EH (cell line): ENCODE data around the gene PPP4C.
"Not testable (repeated sequence)": the region's sequence is repeated elsewhere in the genome, so short reads cannot be mapped to it uniquely, and the experiment has no call there.

ENCODE experiments used
- DNase-seq: peaks from one replicate; pipeline ENCODE4 v3.0.0-alpha.2; 2015; ENCODE audit warnings: low read depth

The PPP4C gene

DNA sequence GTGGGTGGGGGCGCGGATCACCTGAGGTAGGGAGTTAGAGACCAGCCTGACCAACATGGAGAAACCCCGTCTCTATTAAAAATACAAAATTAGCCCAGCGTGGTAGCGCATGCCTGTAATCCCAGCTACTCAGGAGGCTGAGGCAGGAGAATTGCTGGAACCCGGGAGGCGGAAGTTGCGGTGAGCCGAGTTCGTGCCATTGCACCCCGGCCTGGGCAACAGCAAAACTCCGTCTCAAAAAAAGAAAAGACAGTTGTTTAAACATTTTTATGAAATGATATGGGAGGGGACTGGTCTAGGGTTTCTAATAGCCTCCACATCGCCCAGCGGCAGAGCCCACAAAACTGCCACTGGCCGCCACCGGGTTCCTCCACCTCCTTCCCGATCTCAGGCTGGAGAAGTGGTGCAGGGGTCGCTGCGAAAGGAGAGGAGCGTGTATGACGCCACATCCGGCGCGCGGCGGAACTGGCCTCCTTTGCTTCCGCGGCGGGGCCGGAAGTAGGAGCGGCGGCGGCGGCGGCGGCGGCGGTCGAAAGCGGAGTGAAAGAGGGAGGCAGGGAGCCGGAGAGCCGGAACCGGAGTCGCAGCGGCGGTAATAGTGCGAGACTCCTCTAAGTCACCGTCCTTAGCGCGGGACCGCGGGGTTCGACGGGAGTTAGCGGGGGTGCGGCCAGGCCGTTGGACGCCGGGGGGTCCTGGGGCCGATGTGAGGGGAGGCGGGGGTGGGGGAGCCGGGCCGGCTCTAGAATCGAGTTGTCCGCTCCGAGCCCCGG is at the start of gene PPP4C:
TSS of gene PPP4C (plus strand) at position 492 of the 773 bp plus-strand sequence. CDS start 384 bp downstream, outside the sequence.
- peak; percentile 91 for DNase-seq

DNA sequence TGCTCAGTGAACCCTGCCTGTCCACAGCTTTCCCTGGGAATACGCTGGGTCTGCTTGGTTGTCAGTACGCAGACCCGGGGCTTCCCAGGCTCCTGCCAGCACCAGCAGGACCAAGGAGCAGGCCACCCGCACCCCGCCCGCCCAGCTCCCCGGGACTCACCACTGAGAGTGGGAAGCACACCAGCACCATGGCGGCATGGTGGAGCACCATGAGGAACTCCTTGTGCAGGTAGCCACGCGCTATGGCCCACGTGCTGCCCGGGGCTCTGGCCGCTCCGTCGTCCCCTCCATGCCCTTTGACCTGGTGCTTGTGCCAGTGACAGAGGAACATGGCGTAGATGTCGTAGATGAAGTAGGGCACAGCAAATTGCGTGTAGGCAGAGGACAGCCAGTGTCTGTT is 49.3 kb upstream of the PPP4C start:
- DNase-seq: no peak

DNA sequence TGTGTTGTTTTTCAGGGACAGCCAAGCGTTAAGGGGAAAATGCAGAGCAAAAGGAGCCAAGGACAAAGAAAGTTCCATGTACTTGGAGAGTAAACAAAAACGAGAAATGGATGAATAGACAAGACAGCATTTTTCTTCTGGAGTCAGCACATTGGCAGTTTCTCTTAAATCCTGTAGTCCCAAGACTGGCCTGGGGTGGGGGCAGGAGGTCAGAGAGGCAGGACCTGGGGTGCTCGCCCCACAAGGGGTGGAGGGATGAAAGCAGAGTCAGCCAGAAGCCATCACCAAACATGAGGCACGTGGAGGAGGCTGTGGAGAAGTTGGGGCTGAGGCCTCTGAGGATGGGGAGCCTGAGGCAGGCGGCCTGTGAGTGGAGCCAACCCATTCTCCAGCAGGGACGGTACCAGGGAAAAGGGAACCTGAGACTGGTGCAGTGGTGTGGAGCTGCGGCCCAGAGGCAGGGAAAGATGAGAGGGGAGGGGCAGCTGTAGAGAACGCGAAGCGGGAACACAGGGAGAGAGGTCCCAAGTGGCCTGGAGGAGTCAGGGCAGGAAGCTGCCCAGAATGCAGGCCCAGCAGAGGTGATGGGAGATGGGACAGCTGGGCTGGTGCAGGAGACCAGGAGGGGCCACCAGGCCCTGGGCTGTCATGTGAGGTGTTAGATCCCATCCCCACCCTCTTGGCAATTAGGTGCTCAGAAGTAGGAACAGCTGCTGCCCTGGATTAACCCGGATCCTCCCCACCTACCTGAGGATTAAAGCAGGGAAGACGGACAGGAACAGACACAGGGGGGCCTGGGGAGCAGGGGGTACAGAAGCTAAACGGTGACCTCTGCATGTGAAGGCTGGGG is 48.0 kb upstream of the PPP4C start:
- DNase-seq: no peak

DNA sequence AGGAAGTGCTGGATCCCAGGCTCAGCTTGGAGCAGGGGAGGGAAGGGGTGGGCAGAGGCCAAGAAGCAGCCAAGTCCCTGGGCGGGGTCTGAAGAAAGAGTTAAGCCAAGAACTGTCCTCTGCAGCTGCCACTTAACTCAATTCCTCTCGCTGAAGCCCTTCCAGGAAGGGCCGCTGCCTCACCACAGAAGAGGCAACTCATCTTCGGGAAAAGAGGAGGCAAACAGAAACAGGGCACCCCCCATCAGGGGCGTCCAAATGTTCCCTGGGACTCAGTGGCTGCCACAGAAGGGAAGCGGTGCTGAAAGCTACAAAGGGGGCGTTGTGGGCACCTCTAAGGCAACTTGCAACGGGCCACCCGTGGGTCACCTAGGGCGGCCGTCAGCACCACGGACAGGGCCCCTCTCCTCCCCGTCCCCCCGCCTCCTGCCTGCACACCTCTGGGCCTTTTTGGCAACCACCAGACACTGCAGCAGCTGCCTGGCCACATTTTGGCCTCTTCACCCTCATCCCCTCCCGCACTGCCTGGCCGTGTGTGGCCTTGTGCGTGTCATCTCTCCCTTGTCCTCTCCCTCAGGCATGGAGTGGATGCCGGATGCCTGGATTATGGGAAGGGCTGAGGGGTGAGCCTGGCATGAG is 47.2 kb upstream of the PPP4C start:
- DNase-seq: peak; percentile 39

DNA sequence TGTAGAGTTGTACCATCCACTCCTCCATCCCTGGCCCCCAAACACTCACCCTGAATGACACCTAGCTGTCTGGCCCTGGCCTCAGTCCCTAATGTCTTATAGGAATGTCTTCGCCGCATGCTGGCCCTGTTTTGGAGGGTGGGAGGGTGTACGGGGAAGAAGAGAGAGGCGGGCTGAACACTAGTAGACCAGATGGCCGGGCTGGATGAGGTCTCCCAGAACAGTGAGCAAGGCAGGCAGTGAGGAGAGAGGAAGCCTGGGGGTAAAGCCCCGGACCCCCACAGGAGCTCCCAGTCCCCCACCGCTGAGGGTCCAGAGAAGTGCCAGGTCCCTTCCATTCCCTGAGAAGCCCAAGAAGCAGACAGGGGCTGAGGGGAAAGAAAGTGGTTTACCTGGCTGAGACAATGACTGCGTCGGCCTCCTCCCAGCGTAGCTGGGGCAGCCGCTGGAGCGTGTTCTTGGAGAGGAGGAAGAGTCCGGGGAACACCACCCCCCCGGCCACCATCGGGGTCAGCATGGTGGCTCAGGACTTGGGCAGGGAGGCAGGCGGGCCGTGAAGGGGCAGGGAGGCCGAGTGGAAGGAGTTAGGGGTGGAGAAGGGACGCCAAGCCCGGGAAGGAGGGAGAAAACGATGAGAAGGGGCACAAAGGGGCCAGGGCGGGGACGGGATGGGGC is 45.6 kb upstream of the PPP4C start:
- no peak for DNase-seq

DNA sequence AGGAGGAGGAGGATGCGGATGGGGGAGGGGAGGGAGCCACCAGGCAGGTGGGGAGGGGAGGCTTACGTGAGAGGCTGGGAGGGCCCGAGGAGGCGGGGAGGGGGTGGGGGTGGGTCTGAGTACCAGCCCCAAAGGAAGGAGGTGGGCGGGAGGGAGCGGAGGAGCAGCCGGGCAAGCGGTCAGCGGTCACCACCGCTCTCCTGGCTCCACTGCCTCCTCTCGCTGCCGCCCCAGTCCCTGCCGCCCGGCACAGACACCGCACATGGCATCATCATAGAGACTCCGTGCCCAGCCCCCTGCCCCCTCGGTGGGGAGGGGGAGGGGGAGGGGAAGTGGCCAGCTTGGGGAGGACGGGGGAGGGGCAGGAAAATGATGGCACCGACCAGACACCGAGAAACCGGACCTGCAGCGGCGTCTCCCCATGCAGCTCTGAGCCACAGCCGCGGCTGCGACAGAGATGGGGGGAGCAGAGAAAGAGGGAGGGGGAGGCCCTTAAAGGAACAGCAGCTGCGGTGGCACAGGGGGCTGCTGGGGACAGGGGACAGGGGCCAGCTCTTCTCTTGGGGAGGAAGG is 44.9 kb upstream of the PPP4C start, which contains the start of gene TLCD3B:
TSS of gene TLCD3B (minus strand) at position 431 of the 573 bp plus-strand sequence. CDS start 744 bp downstream, outside the sequence.
- DNase-seq: no peak

DNA sequence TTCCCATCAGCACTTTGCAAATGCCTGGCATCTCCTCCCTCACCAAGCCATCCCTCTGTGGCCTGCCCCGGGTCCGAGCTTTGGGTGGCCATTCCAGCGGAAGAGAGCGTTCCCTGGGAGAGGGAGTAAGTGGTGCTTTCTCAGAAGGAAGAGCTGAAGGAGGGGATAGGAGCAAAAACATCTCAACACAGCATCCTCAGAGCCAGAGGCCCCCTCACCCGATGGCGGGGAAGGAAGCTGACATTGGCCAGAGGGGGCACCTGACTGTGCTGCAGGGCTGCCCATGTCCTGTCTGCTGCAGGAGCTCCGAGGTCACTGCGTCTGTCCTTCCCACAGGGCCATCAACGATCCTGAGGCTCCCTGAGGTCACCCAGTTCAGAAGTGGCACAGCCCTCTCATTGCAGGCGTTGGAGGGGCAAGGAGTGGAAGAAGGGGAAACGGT is 44.3 kb upstream of the PPP4C start:
- no peak for DNase-seq

DNA sequence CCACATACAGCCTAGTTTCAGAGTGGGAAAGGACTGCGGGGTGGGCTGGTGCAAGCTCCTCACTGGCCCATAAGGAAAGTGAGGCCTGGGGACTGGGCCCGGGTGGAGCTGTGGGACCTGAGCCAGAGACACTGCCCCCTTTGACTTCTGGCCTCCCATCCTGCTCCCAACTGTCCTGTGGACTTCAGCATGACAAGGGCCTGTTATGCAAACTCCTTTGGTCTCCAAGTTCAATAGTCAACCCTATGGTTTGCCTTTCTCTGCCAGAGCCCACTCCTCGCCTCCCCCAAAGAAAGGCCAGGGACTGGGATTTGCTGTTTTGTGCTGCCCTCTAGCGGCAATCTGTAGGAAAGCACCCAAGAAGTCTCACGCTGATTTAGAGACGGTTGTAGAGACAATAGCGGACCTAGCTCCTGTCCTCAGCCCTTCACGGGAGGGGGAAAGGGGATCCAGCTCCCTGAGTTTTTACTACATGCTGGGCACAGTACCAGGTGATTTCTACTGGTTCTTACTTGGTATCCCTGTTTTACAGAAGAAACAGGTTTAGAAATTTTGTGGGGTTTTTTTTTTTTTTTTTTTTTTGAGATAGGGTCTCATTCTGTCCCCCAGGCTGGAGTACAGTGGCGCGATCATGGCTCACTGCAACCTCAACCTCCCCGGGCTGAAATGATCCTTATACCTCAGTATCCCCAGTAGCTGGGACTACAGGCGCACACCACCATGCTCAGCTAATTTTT is 43.5 kb upstream of the PPP4C start:
- peak; percentile 69 for DNase-seq

DNA sequence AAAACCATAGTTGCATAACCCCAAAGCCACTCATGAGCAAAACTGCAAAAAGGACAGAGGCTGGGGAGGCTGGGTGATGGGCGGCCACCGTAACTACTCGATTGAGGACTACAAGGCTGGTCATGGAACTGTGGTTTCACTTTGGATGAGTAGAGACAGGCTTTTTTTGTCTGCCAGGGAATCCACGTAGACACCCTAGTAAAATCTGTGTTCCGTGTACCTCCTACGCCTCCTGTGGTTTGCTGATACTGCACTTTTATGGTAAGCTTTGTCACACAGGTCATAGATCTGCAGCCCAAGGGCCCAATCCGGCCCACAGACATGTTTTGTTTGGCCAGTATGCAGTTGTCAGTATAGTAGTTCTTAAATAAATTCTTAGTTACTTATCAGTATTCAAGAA is 42.5 kb upstream of the PPP4C start:
- DNase-seq: no peak

DNA sequence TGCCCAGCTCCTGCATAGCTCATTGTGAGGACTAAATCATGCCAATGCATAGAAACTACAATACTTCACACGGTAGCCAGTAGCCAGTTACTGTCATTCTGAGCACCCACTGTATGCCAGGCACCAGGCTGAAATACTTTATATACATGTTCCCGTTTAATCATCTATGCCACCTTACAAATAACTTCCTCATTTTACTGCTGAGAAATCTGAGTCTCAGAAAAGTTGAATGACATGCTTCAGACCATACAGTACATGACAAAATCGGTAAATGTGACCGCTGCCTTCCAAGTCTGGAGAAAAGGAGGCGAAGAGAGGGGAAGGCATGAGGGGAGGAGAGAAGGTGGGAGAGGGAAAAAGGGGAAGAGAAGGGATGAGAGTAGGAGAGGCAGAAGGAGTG is 35.6 kb upstream of the PPP4C start:
- no peak for DNase-seq

DNA sequence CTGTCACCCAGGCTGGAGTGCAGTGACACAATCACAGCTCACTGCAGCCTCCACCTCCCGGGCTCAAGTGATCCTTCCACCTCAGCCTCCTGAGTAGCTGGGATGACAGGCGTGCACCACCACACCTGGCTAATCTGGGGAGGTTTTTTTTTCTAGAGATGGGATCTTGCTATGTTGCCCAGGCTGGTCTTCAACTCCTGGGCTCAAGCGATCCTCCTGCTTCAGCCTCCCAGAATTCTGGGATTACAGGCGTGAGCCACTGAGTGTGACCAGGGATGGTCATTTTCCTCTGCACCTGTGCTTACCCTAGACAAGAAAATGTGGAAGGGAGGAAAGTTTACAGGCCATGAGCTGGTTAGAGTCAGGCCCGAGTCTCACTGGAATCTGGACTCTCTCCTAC is 35.1 kb upstream of the PPP4C start:
- DNase-seq: not testable (repeated sequence)

DNA sequence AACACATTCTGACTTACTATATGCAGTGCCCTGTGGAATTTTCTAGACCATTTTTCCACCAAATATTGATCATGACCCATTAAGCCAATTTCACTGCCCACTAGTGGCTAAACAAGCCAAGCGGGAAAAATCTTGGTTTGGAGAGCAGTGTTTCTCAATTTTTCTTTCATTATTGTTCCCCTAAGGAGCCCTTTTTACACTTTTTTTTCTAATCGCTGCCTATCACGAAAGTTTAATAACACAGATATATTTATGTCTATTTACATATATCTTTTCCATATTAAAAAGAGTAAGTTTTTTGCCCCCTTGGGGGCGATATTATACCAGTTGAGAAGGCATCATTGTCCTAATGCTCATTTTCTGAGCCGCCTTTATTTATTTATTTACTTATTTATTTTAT is 34.0 kb upstream of the PPP4C start:
- peak; percentile 63 for DNase-seq

DNA sequence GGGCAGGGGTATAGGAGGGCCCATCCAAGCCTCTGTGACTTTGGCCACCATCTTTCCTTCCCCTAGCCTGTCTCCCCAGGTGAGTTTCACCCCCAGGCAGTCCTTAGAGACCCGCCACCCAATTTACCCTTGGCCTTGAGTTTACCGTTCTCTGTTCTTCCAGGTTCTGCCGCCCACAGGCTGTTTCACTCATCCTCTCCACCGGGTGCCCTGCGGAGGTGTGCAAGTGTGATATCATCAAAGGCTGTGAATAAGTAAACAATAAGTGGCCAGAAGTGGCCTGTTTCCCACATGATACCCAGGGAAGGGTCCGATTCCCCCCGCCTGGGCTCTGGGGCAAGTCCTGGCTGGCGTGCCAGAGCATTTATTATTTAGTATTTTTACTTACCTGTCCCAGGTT is 29.6 kb upstream of the PPP4C start:
- DNase-seq: no peak

DNA sequence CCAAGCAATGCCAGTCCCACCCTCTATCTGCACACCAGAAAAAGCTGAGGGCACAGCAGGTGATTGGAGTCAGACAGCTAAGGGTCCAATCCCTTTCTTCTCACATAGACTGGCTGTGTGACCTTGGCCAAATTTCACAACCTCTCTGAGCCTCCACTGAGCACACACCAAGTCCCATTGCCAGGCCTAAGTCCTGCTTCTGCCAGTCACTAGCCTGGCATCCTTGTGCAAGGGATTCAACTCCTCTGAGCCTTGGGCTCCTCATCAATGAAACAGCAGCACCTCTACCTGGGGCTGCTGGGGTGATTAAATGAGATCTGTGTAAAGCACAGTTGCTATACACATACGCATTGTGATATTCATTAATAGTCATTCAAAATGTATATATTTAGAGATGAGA is 29.2 kb upstream of the PPP4C start:
- DNase-seq: no peak

DNA sequence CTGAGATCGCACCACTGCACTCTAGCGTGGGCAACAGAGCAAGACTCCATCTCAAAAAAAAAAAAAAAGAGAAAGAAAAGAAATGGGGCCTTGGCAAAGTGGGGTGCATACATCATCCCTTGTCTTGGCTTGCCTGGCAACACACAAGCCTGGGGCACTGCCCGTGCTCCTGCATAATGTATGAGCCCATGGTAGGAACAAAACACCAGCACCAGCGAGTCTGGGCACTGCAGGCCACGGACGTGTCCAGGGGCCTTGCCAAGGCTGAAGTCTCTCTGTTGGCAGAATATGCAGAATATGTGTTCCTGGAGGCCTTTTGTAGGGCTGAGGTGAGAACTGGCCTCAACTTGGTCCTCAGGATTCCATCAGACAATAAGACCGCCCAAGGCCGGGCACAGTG is 25.9 kb upstream of the PPP4C start:
- no peak for DNase-seq

DNA sequence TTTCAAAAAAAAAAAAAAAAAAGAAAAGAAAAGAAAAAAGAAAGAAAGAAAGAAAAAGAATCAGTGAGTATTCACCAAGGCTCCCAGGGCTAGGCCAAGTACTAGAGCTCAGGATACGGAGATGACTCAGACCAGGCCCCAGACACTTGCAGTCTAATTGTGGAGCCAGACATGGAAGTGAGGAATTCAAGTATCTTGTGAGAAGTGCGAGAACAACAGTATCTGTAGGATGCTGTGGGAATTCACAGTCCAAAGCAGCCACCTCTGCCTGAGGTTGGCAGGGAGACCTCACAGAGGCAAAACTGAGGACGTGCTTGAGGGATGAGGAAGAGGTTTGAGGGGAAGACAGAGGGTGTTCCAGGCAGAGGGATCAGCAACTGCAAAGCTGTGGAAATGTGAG is 24.3 kb upstream of the PPP4C start:
- DNase-seq: peak; percentile 86

DNA sequence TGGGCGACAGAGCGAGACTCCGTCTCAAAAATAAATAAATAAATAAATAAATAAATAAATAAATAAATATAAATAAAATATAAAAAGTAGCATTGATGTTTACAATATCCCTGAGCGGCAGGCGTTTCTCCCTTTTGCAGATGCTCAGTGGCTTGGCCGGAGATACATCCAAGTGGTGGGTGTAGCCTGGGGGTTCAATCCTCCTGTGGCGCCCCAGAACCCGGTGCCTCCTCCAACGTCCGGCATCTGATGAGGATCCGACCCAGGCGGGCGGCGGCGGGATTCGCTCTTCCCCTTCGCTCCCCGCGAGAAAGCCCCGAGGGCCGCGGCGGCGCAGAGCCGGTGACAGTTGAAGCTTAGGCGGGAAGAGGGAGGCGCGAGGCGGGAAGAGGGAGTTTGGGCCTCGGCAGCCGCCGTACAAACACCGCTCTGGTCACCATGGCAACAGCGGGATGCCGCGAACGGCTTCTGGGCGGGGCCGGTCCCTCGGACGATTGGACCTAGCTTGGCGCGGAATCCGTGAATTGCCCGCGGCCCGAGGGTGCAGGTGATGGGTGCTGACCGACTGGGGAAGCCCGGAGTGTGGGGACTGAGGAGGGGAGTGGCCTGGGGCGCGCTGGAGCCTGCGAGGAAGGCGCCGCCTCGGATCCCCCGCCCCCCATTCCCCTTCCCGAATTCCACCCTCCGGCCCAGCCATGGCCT is 23.0 kb upstream of the PPP4C start:
- peak; percentile 91 for DNase-seq

DNA sequence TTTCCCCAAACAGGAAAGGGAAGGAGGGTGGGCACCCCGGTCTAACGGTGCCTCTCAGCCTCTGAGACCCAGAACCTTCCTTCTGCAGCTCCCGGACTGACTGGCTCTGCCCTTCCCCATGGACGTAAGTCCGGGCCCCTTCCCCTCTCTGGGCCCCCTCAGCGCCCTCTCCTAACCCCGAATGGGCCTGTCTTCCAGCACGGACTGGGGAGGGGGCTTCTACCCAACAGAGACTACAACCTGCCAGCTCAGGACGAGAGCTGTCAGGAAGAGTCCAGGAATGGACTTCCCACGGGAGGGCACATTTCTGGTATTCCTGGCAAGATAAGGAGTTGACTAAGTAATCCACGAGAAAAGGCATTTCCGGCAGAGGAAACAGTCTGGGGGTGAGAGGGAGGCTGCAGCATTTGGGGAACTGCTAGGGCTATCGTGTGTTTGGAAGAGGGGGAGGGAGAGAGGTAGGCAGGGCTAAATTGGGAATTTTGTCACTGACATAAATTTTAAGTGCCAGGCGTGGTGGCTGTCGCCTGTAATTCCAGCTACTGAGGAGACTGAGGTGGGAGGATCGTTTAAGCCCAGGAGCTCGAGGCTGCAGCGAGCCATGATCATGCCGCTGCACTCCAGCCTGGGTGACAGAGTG is 22.3 kb upstream of the PPP4C start:
- peak; percentile 91 for DNase-seq

DNA sequence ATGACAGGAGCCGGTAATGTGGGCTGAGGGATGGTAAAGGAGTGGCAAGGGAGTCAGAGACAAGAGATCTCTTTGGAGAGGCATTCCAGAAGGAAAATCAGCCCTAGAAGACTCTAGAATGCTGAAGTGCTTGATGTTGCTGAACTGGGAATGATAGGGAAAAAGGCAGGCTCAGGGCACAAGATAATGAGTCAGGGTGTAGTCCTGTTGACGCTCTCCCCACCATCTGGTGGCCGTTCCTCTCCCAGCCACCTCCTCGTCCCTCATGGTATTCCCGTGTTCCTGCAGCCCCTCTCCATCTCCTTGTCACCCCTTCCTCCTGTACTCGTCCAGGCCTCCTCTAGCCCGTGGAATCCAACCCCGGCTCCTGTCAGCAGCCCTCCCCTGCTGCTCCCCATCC is 21.3 kb upstream of the PPP4C start:
- DNase-seq: peak; percentile 62
